Measurements from ENCODE around the gene INPP5D. TPM values are rescaled to one million over a fixed set of nuclear protein-coding genes. Genes with fewer than 3 reads are reported as not detected.

The INPP5D gene
- total RNA-seq, 1 experiment from 2014 or later: 17.2 TPM

DNA sequence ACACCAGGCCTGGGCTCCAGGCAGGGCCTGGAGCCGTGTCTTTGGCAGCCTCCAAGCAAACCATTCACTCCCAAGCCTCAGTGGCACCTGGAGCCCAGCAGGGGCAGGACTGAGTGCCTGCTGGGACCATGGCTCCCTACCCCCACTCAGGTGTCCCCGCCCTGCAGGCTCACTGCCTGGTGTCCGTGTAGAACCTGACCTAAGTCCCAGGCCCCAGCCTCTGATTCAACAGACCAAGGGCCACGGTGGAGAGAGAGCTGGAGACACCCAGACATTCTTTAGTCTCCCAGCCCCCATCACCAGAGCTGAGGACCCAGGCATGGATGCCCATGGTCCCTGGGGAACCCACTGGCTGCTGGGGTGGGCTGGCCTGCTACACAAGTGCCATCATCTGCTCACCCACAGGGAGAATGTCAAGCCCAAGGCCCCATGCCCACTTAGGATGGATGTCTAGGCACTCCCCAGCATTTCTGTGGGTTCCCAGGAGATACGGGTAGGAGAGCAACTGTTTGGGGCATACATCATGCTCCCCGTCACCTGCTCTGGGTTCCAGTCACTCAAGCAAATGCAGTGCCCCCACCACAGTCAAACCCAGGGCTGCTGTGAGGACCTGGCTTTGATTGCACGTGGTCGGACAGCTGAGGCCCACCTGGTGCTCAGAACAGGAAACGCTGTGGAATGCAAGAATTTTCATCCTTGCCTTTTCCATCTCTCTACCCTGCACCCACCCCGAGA lies 148.4 kb downstream of the INPP5D start (continued):
- TF ChIP-seq, protein P1, sequence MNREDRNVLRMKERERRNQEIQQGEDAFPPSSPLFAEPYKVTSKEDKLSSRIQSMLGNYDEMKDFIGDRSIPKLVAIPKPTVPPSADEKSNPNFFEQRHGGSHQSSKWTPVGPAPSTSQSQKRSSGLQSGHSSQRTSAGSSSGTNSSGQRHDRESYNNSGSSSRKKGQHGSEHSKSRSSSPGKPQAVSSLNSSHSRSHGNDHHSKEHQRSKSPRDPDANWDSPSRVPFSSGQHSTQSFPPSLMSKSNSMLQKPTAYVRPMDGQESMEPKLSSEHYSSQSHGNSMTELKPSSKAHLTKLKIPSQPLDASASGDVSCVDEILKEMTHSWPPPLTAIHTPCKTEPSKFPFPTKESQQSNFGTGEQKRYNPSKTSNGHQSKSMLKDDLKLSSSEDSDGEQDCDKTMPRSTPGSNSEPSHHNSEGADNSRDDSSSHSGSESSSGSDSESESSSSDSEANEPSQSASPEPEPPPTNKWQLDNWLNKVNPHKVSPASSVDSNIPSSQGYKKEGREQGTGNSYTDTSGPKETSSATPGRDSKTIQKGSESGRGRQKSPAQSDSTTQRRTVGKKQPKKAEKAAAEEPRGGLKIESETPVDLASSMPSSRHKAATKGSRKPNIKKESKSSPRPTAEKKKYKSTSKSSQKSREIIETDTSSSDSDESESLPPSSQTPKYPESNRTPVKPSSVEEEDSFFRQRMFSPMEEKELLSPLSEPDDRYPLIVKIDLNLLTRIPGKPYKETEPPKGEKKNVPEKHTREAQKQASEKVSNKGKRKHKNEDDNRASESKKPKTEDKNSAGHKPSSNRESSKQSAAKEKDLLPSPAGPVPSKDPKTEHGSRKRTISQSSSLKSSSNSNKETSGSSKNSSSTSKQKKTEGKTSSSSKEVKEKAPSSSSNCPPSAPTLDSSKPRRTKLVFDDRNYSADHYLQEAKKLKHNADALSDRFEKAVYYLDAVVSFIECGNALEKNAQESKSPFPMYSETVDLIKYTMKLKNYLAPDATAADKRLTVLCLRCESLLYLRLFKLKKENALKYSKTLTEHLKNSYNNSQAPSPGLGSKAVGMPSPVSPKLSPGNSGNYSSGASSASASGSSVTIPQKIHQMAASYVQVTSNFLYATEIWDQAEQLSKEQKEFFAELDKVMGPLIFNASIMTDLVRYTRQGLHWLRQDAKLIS (CRISPR knock-in tag; IDR thresholded peaks at IDR 0.05; ENCODE audit: borderline replicate concordance): no peak
- TF ChIP-seq, protein P2, sequence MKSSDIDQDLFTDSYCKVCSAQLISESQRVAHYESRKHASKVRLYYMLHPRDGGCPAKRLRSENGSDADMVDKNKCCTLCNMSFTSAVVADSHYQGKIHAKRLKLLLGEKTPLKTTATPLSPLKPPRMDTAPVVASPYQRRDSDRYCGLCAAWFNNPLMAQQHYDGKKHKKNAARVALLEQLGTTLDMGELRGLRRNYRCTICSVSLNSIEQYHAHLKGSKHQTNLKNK (CRISPR knock-in tag; IDR thresholded peaks at IDR 0.05): no peak
- TF ChIP-seq, protein P3, sequence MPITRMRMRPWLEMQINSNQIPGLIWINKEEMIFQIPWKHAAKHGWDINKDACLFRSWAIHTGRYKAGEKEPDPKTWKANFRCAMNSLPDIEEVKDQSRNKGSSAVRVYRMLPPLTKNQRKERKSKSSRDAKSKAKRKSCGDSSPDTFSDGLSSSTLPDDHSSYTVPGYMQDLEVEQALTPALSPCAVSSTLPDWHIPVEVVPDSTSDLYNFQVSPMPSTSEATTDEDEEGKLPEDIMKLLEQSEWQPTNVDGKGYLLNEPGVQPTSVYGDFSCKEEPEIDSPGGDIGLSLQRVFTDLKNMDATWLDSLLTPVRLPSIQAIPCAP (CRISPR knock-in tag; IDR thresholded peaks at IDR 0.05): no peak
- no peak for TF ChIP-seq CBFB (CRISPR knock-in tag; IDR thresholded peaks at IDR 0.05; ENCODE audit: low read depth)
- TF ChIP-seq, protein P4, sequence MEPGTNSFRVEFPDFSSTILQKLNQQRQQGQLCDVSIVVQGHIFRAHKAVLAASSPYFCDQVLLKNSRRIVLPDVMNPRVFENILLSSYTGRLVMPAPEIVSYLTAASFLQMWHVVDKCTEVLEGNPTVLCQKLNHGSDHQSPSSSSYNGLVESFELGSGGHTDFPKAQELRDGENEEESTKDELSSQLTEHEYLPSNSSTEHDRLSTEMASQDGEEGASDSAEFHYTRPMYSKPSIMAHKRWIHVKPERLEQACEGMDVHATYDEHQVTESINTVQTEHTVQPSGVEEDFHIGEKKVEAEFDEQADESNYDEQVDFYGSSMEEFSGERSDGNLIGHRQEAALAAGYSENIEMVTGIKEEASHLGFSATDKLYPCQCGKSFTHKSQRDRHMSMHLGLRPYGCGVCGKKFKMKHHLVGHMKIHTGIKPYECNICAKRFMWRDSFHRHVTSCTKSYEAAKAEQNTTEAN (CRISPR knock-in tag; IDR thresholded peaks at IDR 0.05): no peak
- TF ChIP-seq, protein P5, sequence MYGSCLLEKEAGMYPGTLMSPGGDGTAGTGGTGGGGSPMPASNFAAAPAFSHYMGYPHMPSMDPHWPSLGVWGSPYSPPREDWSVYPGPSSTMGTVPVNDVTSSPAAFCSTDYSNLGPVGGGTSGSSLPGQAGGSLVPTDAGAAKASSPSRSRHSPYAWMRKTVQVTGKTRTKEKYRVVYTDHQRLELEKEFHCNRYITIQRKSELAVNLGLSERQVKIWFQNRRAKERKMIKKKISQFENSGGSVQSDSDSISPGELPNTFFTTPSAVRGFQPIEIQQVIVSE (CRISPR knock-in tag; IDR thresholded peaks at IDR 0.05; ENCODE audit: borderline replicate concordance): no peak
- TF ChIP-seq, protein P6, sequence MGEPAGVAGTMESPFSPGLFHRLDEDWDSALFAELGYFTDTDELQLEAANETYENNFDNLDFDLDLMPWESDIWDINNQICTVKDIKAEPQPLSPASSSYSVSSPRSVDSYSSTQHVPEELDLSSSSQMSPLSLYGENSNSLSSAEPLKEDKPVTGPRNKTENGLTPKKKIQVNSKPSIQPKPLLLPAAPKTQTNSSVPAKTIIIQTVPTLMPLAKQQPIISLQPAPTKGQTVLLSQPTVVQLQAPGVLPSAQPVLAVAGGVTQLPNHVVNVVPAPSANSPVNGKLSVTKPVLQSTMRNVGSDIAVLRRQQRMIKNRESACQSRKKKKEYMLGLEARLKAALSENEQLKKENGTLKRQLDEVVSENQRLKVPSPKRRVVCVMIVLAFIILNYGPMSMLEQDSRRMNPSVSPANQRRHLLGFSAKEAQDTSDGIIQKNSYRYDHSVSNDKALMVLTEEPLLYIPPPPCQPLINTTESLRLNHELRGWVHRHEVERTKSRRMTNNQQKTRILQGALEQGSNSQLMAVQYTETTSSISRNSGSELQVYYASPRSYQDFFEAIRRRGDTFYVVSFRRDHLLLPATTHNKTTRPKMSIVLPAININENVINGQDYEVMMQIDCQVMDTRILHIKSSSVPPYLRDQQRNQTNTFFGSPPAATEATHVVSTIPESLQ (CRISPR knock-in tag; IDR thresholded peaks at IDR 0.05): no peak
- TF ChIP-seq NFE2L1 (CRISPR knock-in tag; IDR thresholded peaks at IDR 0.05): no peak
- TF ChIP-seq TEAD1 (CRISPR knock-in tag; IDR thresholded peaks at IDR 0.05): no peak

DNA sequence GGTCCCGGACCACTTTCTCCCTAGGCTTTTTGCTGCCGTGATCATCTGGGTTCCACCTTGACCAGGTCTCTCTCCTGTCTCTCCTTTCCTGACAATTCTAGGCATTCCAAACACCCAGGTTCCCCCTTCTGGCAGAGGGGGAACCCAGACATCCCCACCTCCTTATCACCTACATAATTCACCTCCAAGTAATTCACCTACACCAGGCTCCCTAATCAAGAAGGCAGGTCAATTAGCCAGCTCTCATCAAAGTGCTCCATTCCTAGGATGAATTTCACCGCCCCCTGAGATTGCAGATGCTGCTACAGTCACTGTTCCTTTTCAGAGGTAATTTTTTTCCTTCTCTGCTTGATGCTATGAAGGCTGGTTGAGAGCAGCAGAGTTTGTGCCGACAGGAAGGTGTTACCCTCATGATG lies 149.0 kb downstream of the INPP5D start:
- no peaks in the 10 kb centered on the region for H3K27me3 Mint-ChIP-seq (ENCODE audit: low read depth)
- peaks cover 4% of the 10 kb centered on the region for H3K36me3 Mint-ChIP-seq
- peak overlapping the region; percentile 33 for H3K4me3 Mint-ChIP-seq
- peak overlapping the region; percentile 95 for H3K27ac Mint-ChIP-seq
- CTCF ChIA-PET: interaction anchor here (0.9 to 2.0 kb wide), 7 partner anchors 9 to 180 kb away, joined by 3 to 9 read pairs (median 4); no protein-coding TSS in a partner anchor
- POLR2A ChIA-PET: no interaction called here
- peaks cover 43% of the 10 kb centered on the region for H3K4me1 Mint-ChIP-seq
- DNase-seq (ENCODE audit: low spot score) (no peak), ATAC-seq (no peak; the same call in 1 of the 2 replicates)
- H3K9me3 Mint-ChIP-seq: no peaks in the 10 kb centered on the region
- TF ChIP-seq TP53 (CRISPR knock-in tag; IDR thresholded peaks at IDR 0.05) (no peak), RELA (CRISPR knock-in tag; IDR thresholded peaks at IDR 0.05; ENCODE audit: borderline replicate concordance) (no peak), NFE2L1 (CRISPR knock-in tag; IDR thresholded peaks at IDR 0.05) (no peak), ZNF138 (CRISPR knock-in tag; conservative IDR thresholded peaks at IDR 0.05) (no peak), ZNF219 (CRISPR knock-in tag; IDR thresholded peaks at IDR 0.05; ENCODE audit: borderline replicate concordance) (no peak), KAT7 (CRISPR knock-in tag; IDR thresholded peaks at IDR 0.05; ENCODE audit: borderline replicate concordance) (no peak), JAZF1 (CRISPR knock-in tag; IDR thresholded peaks at IDR 0.05) (no peak)
- TF ChIP-seq, protein P7, sequence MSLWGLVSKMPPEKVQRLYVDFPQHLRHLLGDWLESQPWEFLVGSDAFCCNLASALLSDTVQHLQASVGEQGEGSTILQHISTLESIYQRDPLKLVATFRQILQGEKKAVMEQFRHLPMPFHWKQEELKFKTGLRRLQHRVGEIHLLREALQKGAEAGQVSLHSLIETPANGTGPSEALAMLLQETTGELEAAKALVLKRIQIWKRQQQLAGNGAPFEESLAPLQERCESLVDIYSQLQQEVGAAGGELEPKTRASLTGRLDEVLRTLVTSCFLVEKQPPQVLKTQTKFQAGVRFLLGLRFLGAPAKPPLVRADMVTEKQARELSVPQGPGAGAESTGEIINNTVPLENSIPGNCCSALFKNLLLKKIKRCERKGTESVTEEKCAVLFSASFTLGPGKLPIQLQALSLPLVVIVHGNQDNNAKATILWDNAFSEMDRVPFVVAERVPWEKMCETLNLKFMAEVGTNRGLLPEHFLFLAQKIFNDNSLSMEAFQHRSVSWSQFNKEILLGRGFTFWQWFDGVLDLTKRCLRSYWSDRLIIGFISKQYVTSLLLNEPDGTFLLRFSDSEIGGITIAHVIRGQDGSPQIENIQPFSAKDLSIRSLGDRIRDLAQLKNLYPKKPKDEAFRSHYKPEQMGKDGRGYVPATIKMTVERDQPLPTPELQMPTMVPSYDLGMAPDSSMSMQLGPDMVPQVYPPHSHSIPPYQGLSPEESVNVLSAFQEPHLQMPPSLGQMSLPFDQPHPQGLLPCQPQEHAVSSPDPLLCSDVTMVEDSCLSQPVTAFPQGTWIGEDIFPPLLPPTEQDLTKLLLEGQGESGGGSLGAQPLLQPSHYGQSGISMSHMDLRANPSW (CRISPR knock-in tag; conservative IDR thresholded peaks at IDR 0.05; ENCODE audit: low read depth): no peak
- TF ChIP-seq, protein P8, sequence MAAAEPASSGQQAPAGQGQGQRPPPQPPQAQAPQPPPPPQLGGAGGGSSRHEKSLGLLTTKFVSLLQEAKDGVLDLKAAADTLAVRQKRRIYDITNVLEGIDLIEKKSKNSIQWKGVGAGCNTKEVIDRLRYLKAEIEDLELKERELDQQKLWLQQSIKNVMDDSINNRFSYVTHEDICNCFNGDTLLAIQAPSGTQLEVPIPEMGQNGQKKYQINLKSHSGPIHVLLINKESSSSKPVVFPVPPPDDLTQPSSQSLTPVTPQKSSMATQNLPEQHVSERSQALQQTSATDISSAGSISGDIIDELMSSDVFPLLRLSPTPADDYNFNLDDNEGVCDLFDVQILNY (CRISPR knock-in tag; IDR thresholded peaks at IDR 0.05): no peak
- TF ChIP-seq, protein P9, sequence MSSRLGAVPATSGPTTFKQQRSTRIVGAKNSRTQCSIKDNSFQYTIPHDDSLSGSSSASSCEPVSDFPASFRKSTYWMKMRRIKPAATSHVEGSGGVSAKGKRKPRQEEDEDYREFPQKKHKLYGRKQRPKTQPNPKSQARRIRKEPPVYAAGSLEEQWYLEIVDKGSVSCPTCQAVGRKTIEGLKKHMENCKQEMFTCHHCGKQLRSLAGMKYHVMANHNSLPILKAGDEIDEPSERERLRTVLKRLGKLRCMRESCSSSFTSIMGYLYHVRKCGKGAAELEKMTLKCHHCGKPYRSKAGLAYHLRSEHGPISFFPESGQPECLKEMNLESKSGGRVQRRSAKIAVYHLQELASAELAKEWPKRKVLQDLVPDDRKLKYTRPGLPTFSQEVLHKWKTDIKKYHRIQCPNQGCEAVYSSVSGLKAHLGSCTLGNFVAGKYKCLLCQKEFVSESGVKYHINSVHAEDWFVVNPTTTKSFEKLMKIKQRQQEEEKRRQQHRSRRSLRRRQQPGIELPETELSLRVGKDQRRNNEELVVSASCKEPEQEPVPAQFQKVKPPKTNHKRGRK (CRISPR knock-in tag; IDR thresholded peaks at IDR 0.05; ENCODE audit: borderline replicate concordance): no peak

All from WTC11 (cell line).